Testis (tissue), 2 donors: ENCODE measurements around the gene PPP1R27.

Experiments
- CTCF ChIP-seq, 3 experiments: fragments of 450-650 bp in 2 of 3; fragments of 200-600 bp in 1 of 3; sonication (generic) in 1 of 3; IDR thresholded peaks; one replicate each; pipeline ENCODE4 v1.5.1; 2016 to 2019; ENCODE audit warnings: antibody characterized with exemption in 3 of 3, mild to moderate bottlenecking in 2 of 3, moderate library complexity in 1 of 3
- POLR2A ChIP-seq: fragments of 450-650 bp; IDR thresholded peaks from one replicate; pipeline ENCODE4 v1.6.1; 2017; ENCODE audit warnings: antibody characterized with exemption, mild to moderate bottlenecking, moderate library complexity

GRCh38 chr17:81815646-81815986, 19.2 kb downstream of the PPP1R27 start:
- TF ChIP-seq CTCF (IDR thresholded peaks at IDR 0.05) (no peak), POLR2A (no peak)
